GM12878 (cell line): ENCODE results near the gene FAT1. TPM values are rescaled to one million over a fixed set of nuclear protein-coding genes. Genes with fewer than 3 reads are reported as not detected.

Experiments used
- BCL11A ChIP-seq: IDR thresholded peaks from 2 replicates; pipeline ENCODE4 v1.6.1; 2011; ENCODE audit warnings: low read depth, low read length
- ELK1 ChIP-seq: IDR thresholded peaks from 2 replicates; pipeline ENCODE4 v1.6.1; 2012; ENCODE audit warnings: low read depth, low read length, improper control_type of control experiment
- EZH2 ChIP-seq: IDR thresholded peaks from 2 replicates; pipeline ENCODE4 v1.6.1; 2012; ENCODE audit warnings: low read depth, mild to moderate bottlenecking, control low read depth, inconsistent platforms, low read length, borderline replicate concordance; ENCODE audit not compliant: control insufficient read depth
- JUNB ChIP-seq: IDR thresholded peaks from 2 replicates; pipeline ENCODE4 v1.6.1; 2016; ENCODE audit warnings: antibody characterized with exemption, mild to moderate bottlenecking
- JUND ChIP-seq: IDR thresholded peaks from 2 replicates; pipeline ENCODE4 v1.6.1; 2012; ENCODE audit warnings: low read depth, mild to moderate bottlenecking, low read length, improper control_type of control experiment, moderate library complexity
- LARP7 ChIP-seq: fragments of 450-650 bp; IDR thresholded peaks from 2 replicates; pipeline ENCODE4 v1.6.1; 2017; ENCODE audit warnings: mild to moderate bottlenecking
- NFIC ChIP-seq: IDR thresholded peaks from 2 replicates; pipeline ENCODE4 v1.6.1; 2012; ENCODE audit warnings: low read depth, mild to moderate bottlenecking, inconsistent platforms, low read length, moderate library complexity
- PAX5 ChIP-seq: IDR thresholded peaks from 2 replicates; pipeline ENCODE4 v1.6.1; 2011; ENCODE audit warnings: low read depth, low read length, borderline replicate concordance
- SREBF1 ChIP-seq: IDR thresholded peaks from 2 replicates; pipeline ENCODE4 v1.6.1; 2012; ENCODE audit warnings: mild to moderate bottlenecking, low read length
- YY1 ChIP-seq: IDR thresholded peaks from 2 replicates; pipeline ENCODE4 v1.6.1; 2011; ENCODE audit warnings: low read depth, mild to moderate bottlenecking, low read length
- ZBTB4 ChIP-seq: fragments of 450-650 bp; formaldehyde crosslinking; IDR thresholded peaks from 2 replicates; pipeline ENCODE4 v1.4.0; 2022; ENCODE audit warnings: mild to moderate bottlenecking, moderate library complexity
- ZNF687 ChIP-seq: fragments of 450-650 bp; IDR thresholded peaks from 2 replicates; pipeline ENCODE4 v1.6.1; 2017; ENCODE audit warnings: mild to moderate bottlenecking, moderate library complexity
- ZZZ3 ChIP-seq: IDR thresholded peaks from 2 replicates; pipeline ENCODE4 v1.6.1; 2011; ENCODE audit warnings: low read depth; ENCODE audit not compliant: control insufficient read depth, insufficient read length
- polyA plus RNA-seq, 11 experiments: library from polyadenylated mRNA; depleted of rRNA in 4 of 11; unstranded in 6 of 11; stranded (reverse) in 5 of 11; fragments of >200 nt; fragmentation: Nextera tagmentation in 4 of 11; fragmentation: Illumina TruSeq in 1 of 11; extraction: Ambion mirVana in 4 of 11; extraction: Trizol in 1 of 11; gene quantifications; 1 replicate in 1 of 11; 2 replicates in 10 of 11; pipeline versions ENCODE4 v1.2.1 to v1.2.3, GENCODE V29; 2011 to 2016; ENCODE audit warnings: inconsistent platforms in 2 of 11, missing spikeins in 2 of 11, low read depth in 1 of 11
- total RNA-seq, 4 experiments: library from RNA; depleted of rRNA in 3 of 4; stranded (reverse); fragments of >200 nt in 3 of 4; fragmentation: Illumina TruSeq in 1 of 4; extraction: Trizol in 1 of 4; gene quantifications; 2 replicates each; pipeline versions ENCODE4 v1.2.1 to v1.2.3, GENCODE V29; 2013 to 2021

Gene FAT1
- total and polyA plus RNA-seq, 10 of the 15 experiments (the other 5 are each of a cell fraction or from before 2014, with no cell fraction given) = 0.04 to 11.8 (median 0.11) TPM; not detected in 1

- TF ChIP-seq ZNF687 = no peak
- TF ChIP-seq LARP7 = no peak
- no peak for TF ChIP-seq JUNB
- no peak for TF ChIP-seq JUND
- no peak for TF ChIP-seq NFIC
- TF ChIP-seq ZZZ3 = no peak
- no peak for TF ChIP-seq SREBF1
- no peak for TF ChIP-seq ELK1
- no peak for TF ChIP-seq BCL11A
- no peak for TF ChIP-seq EZH2
- TF ChIP-seq PAX5 = no peak
- no peak for TF ChIP-seq ZBTB4 (CRISPR knock-in tag)
- no peak for TF ChIP-seq YY1
Observed at GRCh38 chr4:186765138-186765537, 41.5 kb upstream of the FAT1 start (continued).
